Epithelial cell of proximal tubule (primary cell): Measurements from ENCODE around the gene ERC1. TPM values are rescaled to one million over a fixed set of nuclear protein-coding genes. Genes with fewer than 3 reads are reported as not detected.

Source experiments
- DNase-seq: peaks from one replicate; pipeline ENCODE4 v3.0.0-alpha.2; 2011; ENCODE audit warnings: low read depth
- H3K4me3 ChIP-seq: 2 replicates; pipeline ENCODE4 v1.5.1; 2011; ENCODE audit warnings: low read depth, mild to moderate bottlenecking, low read length
- total RNA-seq: library from RNA; depleted of rRNA; stranded (reverse); fragments of >200 nt; gene quantifications from 2 replicates; pipeline ENCODE4 v1.2.3, GENCODE V29; 2015
- TF ChIP-seq, protein P1 (sequence below): conservative IDR thresholded peaks from 2 replicates; pipeline ENCODE4 v1.5.1; 2012; ENCODE audit warnings: low read depth, mild to moderate bottlenecking, low read length

The ERC1 gene
- total RNA-seq, 1 donor from 2014 or later = 16.5 TPM

DNA sequence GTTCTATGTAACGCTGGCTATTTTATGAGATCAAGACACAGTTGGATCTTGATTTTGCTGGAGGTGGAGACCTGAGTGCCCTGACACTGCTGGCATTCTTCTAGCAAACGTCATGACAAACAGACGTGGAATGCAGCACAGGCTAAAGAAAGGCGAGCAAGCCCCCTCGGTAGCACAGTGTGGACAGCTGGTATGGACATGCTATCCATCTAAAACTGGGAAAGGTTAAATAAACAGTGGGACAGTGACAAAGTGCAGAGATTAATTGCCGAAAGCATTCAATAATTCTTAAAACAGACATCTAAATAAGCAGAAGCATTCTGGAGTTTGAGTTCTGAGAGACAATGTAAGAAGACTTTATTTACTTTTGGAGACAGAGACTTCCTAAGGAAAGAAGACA, 366.1 kb downstream of the ERC1 start:
- TF ChIP-seq, protein P1, sequence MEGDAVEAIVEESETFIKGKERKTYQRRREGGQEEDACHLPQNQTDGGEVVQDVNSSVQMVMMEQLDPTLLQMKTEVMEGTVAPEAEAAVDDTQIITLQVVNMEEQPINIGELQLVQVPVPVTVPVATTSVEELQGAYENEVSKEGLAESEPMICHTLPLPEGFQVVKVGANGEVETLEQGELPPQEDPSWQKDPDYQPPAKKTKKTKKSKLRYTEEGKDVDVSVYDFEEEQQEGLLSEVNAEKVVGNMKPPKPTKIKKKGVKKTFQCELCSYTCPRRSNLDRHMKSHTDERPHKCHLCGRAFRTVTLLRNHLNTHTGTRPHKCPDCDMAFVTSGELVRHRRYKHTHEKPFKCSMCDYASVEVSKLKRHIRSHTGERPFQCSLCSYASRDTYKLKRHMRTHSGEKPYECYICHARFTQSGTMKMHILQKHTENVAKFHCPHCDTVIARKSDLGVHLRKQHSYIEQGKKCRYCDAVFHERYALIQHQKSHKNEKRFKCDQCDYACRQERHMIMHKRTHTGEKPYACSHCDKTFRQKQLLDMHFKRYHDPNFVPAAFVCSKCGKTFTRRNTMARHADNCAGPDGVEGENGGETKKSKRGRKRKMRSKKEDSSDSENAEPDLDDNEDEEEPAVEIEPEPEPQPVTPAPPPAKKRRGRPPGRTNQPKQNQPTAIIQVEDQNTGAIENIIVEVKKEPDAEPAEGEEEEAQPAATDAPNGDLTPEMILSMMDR = no peak
- DNase-seq = no peak
- no peak overlapping the region for H3K4me3 ChIP-seq

GRCh38 chr12:1357711-1358110, 366.7 kb downstream of the ERC1 start:
- no peak for DNase-seq
- TF ChIP-seq, protein P1 = no peak
- no peak overlapping the region for H3K4me3 ChIP-seq

DNA sequence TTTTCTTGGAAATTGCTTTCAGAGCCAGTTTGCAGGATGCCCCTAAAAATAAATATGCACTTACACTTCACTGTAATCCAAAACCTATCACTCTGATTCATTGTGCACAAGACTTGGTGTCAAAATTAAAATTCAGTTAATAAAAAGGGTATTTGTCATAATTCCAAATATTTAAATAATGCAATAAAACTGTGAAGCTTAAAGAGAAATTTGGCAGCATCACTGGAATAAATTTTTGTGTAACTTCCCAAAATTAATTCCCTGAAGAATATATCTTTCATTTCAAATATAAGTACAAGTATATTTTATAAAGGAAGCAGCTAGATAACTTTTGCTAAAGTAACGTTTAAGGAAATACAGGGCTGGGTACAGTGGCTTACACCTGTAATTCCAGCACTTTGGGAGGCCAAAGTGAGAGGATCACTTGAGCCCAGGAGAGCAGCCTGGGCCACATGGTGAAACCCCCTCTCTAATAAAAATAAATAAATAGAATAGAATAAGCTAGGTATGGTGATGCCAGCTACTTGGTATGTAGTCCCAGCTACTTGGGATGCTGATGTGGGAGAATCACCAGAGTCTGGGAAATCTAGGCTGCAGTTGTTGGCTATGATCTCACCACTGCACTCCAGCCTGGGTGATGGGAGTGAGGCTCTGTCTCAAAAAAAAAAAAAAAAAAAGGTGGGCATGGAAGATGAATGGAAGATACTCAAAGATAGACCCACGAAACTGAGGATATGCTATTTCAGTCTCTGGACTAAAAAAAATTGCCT, 369.6 kb downstream of the ERC1 start:
- TF ChIP-seq, protein P1 = no peak
- no peak overlapping the region for H3K4me3 ChIP-seq
- DNase-seq = peak; percentile 30

GRCh38 chr12:1362143-1362662, 371.2 kb downstream of the ERC1 start:
- TF ChIP-seq, protein P1 = no peak
- DNase-seq = no peak
- H3K4me3 ChIP-seq = no peak overlapping the region

GRCh38 chr12:1365703-1366102, 374.7 kb downstream of the ERC1 start:
- no peak for DNase-seq
- no peak overlapping the region for H3K4me3 ChIP-seq
- TF ChIP-seq, protein P1 = no peak

- DNase-seq = no peak
- TF ChIP-seq, protein P1 = no peak
Observed at GRCh38 chr12:1367331-1368291, 376.6 kb downstream of the ERC1 start.

More at GRCh38 chr12:1367331-1368291, 376.6 kb downstream of the ERC1 start:
- no peak overlapping the region for H3K4me3 ChIP-seq
